Smooth muscle cell (in vitro differentiated cells): Measurements from ENCODE around the gene KIAA0040. TPM values are rescaled to one million over a fixed set of nuclear protein-coding genes. Genes with fewer than 3 reads are reported as not detected.
"Not testable (repeated sequence)": the region's sequence is repeated elsewhere in the genome, so short reads cannot be mapped to it uniquely, and the experiment has no call there.

Experiments
- DNase-seq: peaks from one replicate; lab custom pipeline; 2025; ENCODE audit not compliant: unreplicated experiment; lab: John Stamatoyannopoulos, UW
- H2AFZ ChIP-seq: fragments of 200-600 bp; sonication (generic); 2 replicates; pipeline ENCODE4 v1.6.0; 2016; ENCODE audit warnings: antibody characterized with exemption, low read depth, mild to moderate bottlenecking
- H3F3A ChIP-seq: fragments of 200-600 bp; sonication (generic); 2 replicates; pipeline ENCODE4 v1.6.0; 2017; ENCODE audit warnings: antibody characterized with exemption, low read depth
- H3K27ac ChIP-seq: fragments of 200-600 bp; sonication (generic); 2 replicates; pipeline ENCODE4 v1.5.1; 2016; ENCODE audit warnings: low read depth, mild to moderate bottlenecking
- H3K27me3 ChIP-seq: fragments of 200-600 bp; sonication (generic); 2 replicates; pipeline ENCODE4 v1.6.1; 2016; ENCODE audit warnings: low read depth, mild to moderate bottlenecking
- H3K36me3 ChIP-seq: fragments of 200-600 bp; sonication (generic); 2 replicates; pipeline ENCODE4 v1.5.1; 2016; ENCODE audit warnings: low read depth
- H3K4me1 ChIP-seq: fragments of 200-600 bp; sonication (generic); 2 replicates; pipeline ENCODE4 v1.5.1; 2016; ENCODE audit warnings: low read depth
- H3K4me2 ChIP-seq: fragments of 200-600 bp; sonication (generic); 2 replicates; pipeline ENCODE4 v1.6.0; 2016; ENCODE audit warnings: mild to moderate bottlenecking
- H3K4me3 ChIP-seq: fragments of 200-600 bp; sonication (generic); 2 replicates; pipeline ENCODE4 v1.5.1; 2016; ENCODE audit warnings: mild to moderate bottlenecking
- H3K79me2 ChIP-seq: fragments of 200-600 bp; sonication (generic); 2 replicates; pipeline ENCODE4 v1.6.0; 2016; ENCODE audit warnings: low read depth, mild to moderate bottlenecking
- H3K9ac ChIP-seq: fragments of 200-600 bp; sonication (generic); 2 replicates; pipeline ENCODE4 v1.6.0; 2016; ENCODE audit warnings: low read depth
- H3K9me3 ChIP-seq: fragments of 200-600 bp; sonication (generic); replicated peaks from 2 replicates; pipeline ENCODE4 v1.5.1; 2016; ENCODE audit warnings: low read depth
- H4K20me1 ChIP-seq: fragments of 200-600 bp; sonication (generic); 2 replicates; pipeline ENCODE4 v1.6.0; 2016; ENCODE audit warnings: low read depth
- CTCF ChIP-seq: fragments of 200-600 bp; sonication (generic); IDR thresholded peaks from 2 replicates; pipeline ENCODE4 v1.5.1; 2017; ENCODE audit warnings: borderline replicate concordance, mild to moderate bottlenecking, antibody characterized with exemption; ENCODE audit not compliant: insufficient read depth, poor library complexity, severe bottlenecking
- WGBS: methylation state at CpG from one replicate; pipeline ENCODE4 v1.1.7; 2016; ENCODE audit warnings: low lambda C conversion rate; 5-methylcytosine and 5-hydroxymethylcytosine counted together
- polyA plus RNA-seq: library from polyadenylated mRNA; unstranded; fragments of >200 nt; fragmentation: Nextera tagmentation; extraction: Ambion mirVana; gene quantifications from 2 replicates; pipeline ENCODE4 v1.2.1, GENCODE V29; 2016
- total RNA-seq: library from RNA; depleted of rRNA; stranded (reverse); fragments of >200 nt; gene quantifications from 2 replicates; pipeline ENCODE4 v1.2.3, GENCODE V29; 2014

KIAA0040 gene
- total and polyA plus RNA-seq, 2 experiments from 2014 or later = 3.8 to 8.9 TPM

DNA sequence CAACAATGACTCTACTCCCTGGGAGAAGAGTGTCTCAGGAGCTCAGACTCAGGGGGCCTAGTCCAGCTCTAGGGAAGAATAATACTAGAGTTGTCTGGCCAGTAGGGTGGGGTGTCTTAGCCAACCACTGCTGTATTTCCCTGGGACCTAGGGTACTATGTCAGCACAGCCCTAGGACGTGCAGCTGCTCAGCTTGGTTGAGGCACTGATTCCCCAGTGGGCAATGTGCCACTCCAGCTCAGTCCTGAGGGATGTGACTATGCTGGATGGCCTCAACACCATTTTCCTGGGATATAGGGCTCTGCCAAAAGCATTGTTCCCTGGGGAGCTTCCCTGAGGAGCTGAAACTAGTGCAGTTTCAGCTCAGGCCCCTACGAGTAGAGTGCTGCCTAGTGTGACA, 77.6 kb downstream of the KIAA0040 start:
- no peak overlapping the region for H2AFZ ChIP-seq
- no peaks in the 10 kb centered on the region for H3K27me3 ChIP-seq
- H3K9me3 ChIP-seq = peaks cover 6% of the 10 kb centered on the region
- no peak overlapping the region for H3K4me3 ChIP-seq
- no peak overlapping the region for H3K27ac ChIP-seq
- 88% methylated on average over 2 of the region's 2 CpGs for WGBS
- no peak for DNase-seq
- H3K79me2 ChIP-seq = no peaks in the 10 kb centered on the region
- H3F3A ChIP-seq = no peaks in the 10 kb centered on the region
- H4K20me1 ChIP-seq = no peaks in the 10 kb centered on the region
- H3K9ac ChIP-seq = no peak overlapping the region
- no peaks in the 10 kb centered on the region for H3K36me3 ChIP-seq
- no peak for TF ChIP-seq CTCF
- no peaks in the 10 kb centered on the region for H3K4me1 ChIP-seq
- H3K4me2 ChIP-seq = no peak overlapping the region

DNA sequence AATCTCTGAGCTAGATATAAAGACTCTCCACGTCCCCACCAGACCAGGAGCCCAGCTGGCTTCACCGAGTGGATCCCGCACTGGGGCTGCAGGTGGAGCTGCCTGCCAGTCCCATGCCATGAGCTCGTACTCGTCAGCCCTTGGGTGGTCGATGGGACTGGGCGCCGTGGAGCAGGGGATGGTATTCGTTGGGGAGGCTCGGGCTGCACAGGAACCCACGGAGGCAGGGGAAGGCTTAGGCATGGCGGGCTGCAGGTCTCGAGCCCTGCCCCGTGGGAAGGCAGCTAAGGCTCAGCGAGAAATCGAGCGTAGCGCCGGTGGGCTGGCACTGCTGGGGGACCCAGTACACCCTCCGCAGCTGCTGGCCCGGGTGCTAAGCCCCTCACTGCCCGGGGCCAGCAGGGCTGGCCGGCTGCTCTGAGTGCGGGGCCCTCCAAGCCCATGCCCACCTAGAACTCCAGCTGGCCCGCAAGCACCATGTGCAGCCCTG, 84.2 kb downstream of the KIAA0040 start:
- not testable (repeated sequence) for H3K27ac ChIP-seq, H3K4me3 ChIP-seq, DNase-seq

More for the DNA sequence above, 84.2 kb downstream of the KIAA0040 start:
- not testable (repeated sequence) for H3K4me2 ChIP-seq, H3F3A ChIP-seq, H3K79me2 ChIP-seq, H4K20me1 ChIP-seq, H3K9ac ChIP-seq, H3K9me3 ChIP-seq, H2AFZ ChIP-seq, H3K36me3 ChIP-seq, H3K27me3 ChIP-seq, H3K4me1 ChIP-seq
- 94% methylated on average over 25 of the region's 25 CpGs for WGBS

Other genes with a start within 250 kb of the KIAA0040 start
- gene CACYBP, start 192.8 kb downstream of the KIAA0040 start, total RNA-seq = 46.8 and 548 TPM in 2 replicates
- gene CACYBP, start 192.8 kb downstream of the KIAA0040 start, polyA plus RNA-seq = 51.1 and 54.6 TPM in 2 replicates
- 20.6 and 29.1 TPM in 2 replicates for gene MRPS14, start 169.4 kb downstream of the KIAA0040 start, total RNA-seq
- 57.2 and 58.0 TPM in 2 replicates for gene MRPS14, start 169.4 kb downstream of the KIAA0040 start, polyA plus RNA-seq
- 0.63 and 0.72 TPM in 2 replicates for gene TNN, start 124.9 kb downstream of the KIAA0040 start, total RNA-seq
- 0.56 and 0.86 TPM in 2 replicates for gene TNN, start 124.9 kb downstream of the KIAA0040 start, polyA plus RNA-seq